GM12878 (cell line): ENCODE data around the gene UBE2D3.

Experiments
- BHLHE40 ChIP-seq, 2 experiments: fragments of 450-650 bp in 1 of 2; IDR thresholded peaks; 2 replicates each; pipeline ENCODE4 v1.6.1; 2011 to 2017; ENCODE audit warnings: low read depth in 2 of 2, borderline replicate concordance in 1 of 2, improper control_type of control experiment in 1 of 2, low read length in 1 of 2, mild to moderate bottlenecking in 1 of 2
- CREB1 ChIP-seq: IDR thresholded peaks from 2 replicates; pipeline ENCODE4 v1.6.1; 2012; ENCODE audit warnings: low read depth, mild to moderate bottlenecking, inconsistent platforms
- EP300 ChIP-seq, 2 experiments: fragments of 150-350 bp in 1 of 2; IDR thresholded peaks; 2 replicates each; pipeline ENCODE4 v1.6.1; 2011 to 2012; ENCODE audit warnings: low read depth in 2 of 2, low read length in 2 of 2, borderline replicate concordance in 1 of 2, improper control_type of control experiment in 1 of 2, inconsistent platforms in 1 of 2; ENCODE audit not compliant: control insufficient read depth in 1 of 2
- MTA2 ChIP-seq: fragments of 450-650 bp; IDR thresholded peaks from 2 replicates; pipeline ENCODE4 v1.6.1; 2016; ENCODE audit warnings: low read depth, mild to moderate bottlenecking, moderate library complexity
- NR2C2 ChIP-seq: IDR thresholded peaks from 2 replicates; pipeline ENCODE4 v1.6.1; 2011; ENCODE audit warnings: borderline replicate concordance, low read depth; ENCODE audit not compliant: control insufficient read depth, insufficient read length
- POLR2AphosphoS2 ChIP-seq: IDR thresholded peaks from 2 replicates; pipeline ENCODE4 v1.6.1; 2011; ENCODE audit warnings: low read depth, mild to moderate bottlenecking, low read length, improper control_type of control experiment, moderate library complexity
- SIN3A ChIP-seq: IDR thresholded peaks from 2 replicates; pipeline ENCODE4 v1.6.1; 2012; ENCODE audit warnings: low read depth, low read length, improper control_type of control experiment
- SMC3 ChIP-seq: IDR thresholded peaks from 2 replicates; pipeline ENCODE4 v1.6.1; 2011; ENCODE audit warnings: low read length, improper control_type of control experiment, borderline replicate concordance
- SP1 ChIP-seq: IDR thresholded peaks from one replicate; pipeline ENCODE4 v1.6.1; 2011; ENCODE audit warnings: low read depth, low read length
- SPI1 ChIP-seq: IDR thresholded peaks from 2 replicates; pipeline ENCODE4 v1.6.1; 2011; ENCODE audit warnings: low read depth, mild to moderate bottlenecking, low read length, moderate library complexity, borderline replicate concordance; ENCODE audit not compliant: insufficient read depth
- TF ChIP-seq, protein P1 (sequence below): IDR thresholded peaks from 2 replicates; pipeline ENCODE4 v1.6.1; 2012; ENCODE audit warnings: mild to moderate bottlenecking, low read depth, low read length
- TF ChIP-seq, protein P2 (sequence below): IDR thresholded peaks from 2 replicates; pipeline ENCODE4 v1.6.1; 2012; ENCODE audit warnings: low read depth, low read length, improper control_type of control experiment
- TF ChIP-seq, protein P3 (sequence below), 3 experiments: IDR thresholded peaks in 2 of 3; conservative IDR thresholded peaks in 1 of 3; 2 replicates each; pipeline ENCODE4 v1.5.1; 2011; ENCODE audit warnings: low read depth in 3 of 3, low read length in 3 of 3, mild to moderate bottlenecking in 3 of 3, control low read depth in 2 of 3, moderate library complexity in 2 of 3, inconsistent platforms in 1 of 3, mixed read lengths in 1 of 3; ENCODE audit not compliant: control insufficient read depth in 2 of 3, insufficient read depth in 1 of 3; ENCODE audit errors: extremely low read depth in 1 of 3
- TF ChIP-seq, protein P4 (sequence below): IDR thresholded peaks from 2 replicates; pipeline ENCODE4 v1.6.1; 2012; ENCODE audit warnings: low read depth, low read length, improper control_type of control experiment

DNA sequence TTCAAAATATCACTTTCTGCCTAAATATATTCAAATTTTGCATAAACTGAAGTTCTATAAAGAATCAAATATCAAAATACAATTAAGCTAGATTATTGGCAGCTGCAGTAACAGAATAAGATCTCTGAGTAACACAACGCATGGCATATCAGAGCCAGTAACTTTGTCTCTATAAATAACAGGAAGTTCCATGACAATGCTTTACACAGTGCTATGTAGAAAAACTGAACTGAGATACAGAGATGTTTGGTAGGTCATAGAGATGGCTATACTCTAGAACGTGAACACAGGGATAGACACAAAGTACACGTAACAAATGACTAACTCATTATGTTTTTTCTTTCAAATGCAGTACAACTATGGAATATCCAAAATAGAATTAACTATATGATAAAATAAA is 18.2 kb downstream of the UBE2D3 start:
- TF ChIP-seq, protein P1, sequence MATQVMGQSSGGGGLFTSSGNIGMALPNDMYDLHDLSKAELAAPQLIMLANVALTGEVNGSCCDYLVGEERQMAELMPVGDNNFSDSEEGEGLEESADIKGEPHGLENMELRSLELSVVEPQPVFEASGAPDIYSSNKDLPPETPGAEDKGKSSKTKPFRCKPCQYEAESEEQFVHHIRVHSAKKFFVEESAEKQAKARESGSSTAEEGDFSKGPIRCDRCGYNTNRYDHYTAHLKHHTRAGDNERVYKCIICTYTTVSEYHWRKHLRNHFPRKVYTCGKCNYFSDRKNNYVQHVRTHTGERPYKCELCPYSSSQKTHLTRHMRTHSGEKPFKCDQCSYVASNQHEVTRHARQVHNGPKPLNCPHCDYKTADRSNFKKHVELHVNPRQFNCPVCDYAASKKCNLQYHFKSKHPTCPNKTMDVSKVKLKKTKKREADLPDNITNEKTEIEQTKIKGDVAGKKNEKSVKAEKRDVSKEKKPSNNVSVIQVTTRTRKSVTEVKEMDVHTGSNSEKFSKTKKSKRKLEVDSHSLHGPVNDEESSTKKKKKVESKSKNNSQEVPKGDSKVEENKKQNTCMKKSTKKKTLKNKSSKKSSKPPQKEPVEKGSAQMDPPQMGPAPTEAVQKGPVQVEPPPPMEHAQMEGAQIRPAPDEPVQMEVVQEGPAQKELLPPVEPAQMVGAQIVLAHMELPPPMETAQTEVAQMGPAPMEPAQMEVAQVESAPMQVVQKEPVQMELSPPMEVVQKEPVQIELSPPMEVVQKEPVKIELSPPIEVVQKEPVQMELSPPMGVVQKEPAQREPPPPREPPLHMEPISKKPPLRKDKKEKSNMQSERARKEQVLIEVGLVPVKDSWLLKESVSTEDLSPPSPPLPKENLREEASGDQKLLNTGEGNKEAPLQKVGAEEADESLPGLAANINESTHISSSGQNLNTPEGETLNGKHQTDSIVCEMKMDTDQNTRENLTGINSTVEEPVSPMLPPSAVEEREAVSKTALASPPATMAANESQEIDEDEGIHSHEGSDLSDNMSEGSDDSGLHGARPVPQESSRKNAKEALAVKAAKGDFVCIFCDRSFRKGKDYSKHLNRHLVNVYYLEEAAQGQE, result no peak
- TF ChIP-seq, protein P2, sequence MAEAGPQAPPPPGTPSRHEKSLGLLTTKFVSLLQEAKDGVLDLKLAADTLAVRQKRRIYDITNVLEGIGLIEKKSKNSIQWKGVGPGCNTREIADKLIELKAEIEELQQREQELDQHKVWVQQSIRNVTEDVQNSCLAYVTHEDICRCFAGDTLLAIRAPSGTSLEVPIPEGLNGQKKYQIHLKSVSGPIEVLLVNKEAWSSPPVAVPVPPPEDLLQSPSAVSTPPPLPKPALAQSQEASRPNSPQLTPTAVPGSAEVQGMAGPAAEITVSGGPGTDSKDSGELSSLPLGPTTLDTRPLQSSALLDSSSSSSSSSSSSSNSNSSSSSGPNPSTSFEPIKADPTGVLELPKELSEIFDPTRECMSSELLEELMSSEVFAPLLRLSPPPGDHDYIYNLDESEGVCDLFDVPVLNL, result no peak
- TF ChIP-seq MTA2 (no peak), SP1 (no peak), POLR2AphosphoS2 (no peak), SMC3 (no peak), NR2C2 (no peak), SPI1 (no peak), SIN3A (no peak), BHLHE40 (IDR thresholded peaks at IDR 0.05; ENCODE audit: borderline replicate concordance in 1 of 2, low read depth in 2 of 2, low read length in 1 of 2) (no peak), CREB1 (no peak), EP300 (IDR thresholded peaks at IDR 0.05; ENCODE audit: borderline replicate concordance in 1 of 2, control insufficient read depth in 1 of 2, low read depth in 2 of 2, low read length in 2 of 2) (no peak)
- TF ChIP-seq, protein P3, sequence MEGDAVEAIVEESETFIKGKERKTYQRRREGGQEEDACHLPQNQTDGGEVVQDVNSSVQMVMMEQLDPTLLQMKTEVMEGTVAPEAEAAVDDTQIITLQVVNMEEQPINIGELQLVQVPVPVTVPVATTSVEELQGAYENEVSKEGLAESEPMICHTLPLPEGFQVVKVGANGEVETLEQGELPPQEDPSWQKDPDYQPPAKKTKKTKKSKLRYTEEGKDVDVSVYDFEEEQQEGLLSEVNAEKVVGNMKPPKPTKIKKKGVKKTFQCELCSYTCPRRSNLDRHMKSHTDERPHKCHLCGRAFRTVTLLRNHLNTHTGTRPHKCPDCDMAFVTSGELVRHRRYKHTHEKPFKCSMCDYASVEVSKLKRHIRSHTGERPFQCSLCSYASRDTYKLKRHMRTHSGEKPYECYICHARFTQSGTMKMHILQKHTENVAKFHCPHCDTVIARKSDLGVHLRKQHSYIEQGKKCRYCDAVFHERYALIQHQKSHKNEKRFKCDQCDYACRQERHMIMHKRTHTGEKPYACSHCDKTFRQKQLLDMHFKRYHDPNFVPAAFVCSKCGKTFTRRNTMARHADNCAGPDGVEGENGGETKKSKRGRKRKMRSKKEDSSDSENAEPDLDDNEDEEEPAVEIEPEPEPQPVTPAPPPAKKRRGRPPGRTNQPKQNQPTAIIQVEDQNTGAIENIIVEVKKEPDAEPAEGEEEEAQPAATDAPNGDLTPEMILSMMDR (IDR thresholded peaks at IDR 0.05 in 2 of 3, conservative IDR thresholded peaks at IDR 0.05 in 1 of 3; ENCODE audit: control insufficient read depth in 2 of 3, extremely low read depth in 1 of 3, insufficient read depth in 1 of 3, low read depth in 3 of 3, low read length in 3 of 3), result no peak
- TF ChIP-seq, protein P4, sequence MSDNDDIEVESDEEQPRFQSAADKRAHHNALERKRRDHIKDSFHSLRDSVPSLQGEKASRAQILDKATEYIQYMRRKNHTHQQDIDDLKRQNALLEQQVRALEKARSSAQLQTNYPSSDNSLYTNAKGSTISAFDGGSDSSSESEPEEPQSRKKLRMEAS, result no peak
